GM23338 (cell line): ENCODE measurements around the gene SZT2. TPM values are rescaled to one million over a fixed set of nuclear protein-coding genes. Genes with fewer than 3 reads are reported as not detected.

Source experiments
- ATAC-seq: fragments of 200-7000 bp; cut with Tn5 transposase; 3 replicates; pipeline ENCODE4 v1.9.1; 2020
- DNase-seq: peaks from one replicate; pipeline ENCODE4 v3.0.0-alpha.2; 2015; ENCODE audit warnings: low spot score
- H2AFZ ChIP-seq: fragments of 200-600 bp; sonication (generic); 2 replicates; pipeline ENCODE4 v1.8.0; 2016; ENCODE audit warnings: antibody characterized with exemption, mild to moderate bottlenecking, moderate library complexity
- H3F3A ChIP-seq: fragments of 200-600 bp; sonication (generic); replicated peaks from 2 replicates; pipeline ENCODE4 v1.8.0; 2017; ENCODE audit warnings: antibody characterized with exemption, mixed run types, low read depth
- H3K27ac ChIP-seq: fragments of 200-600 bp; sonication (generic); 2 replicates; pipeline ENCODE4 v1.6.1; 2016; ENCODE audit warnings: low read depth
- H3K27me3 ChIP-seq: fragments of 200-600 bp; sonication (generic); 2 replicates; pipeline ENCODE4 v1.8.0; 2016; ENCODE audit warnings: mild to moderate bottlenecking, mixed run types, moderate library complexity; ENCODE audit not compliant: insufficient read depth
- H3K36me3 ChIP-seq: fragments of 200-600 bp; sonication (generic); 2 replicates; pipeline ENCODE4 v1.8.0; 2016; ENCODE audit warnings: mild to moderate bottlenecking; ENCODE audit not compliant: insufficient read depth
- H3K4me1 ChIP-seq: fragments of 200-600 bp; sonication (generic); 2 replicates; pipeline ENCODE4 v1.8.0; 2016; ENCODE audit warnings: mild to moderate bottlenecking, moderate library complexity; ENCODE audit not compliant: insufficient read depth
- H3K4me2 ChIP-seq: fragments of 200-600 bp; sonication (generic); 2 replicates; pipeline ENCODE4 v1.7.1; 2017; ENCODE audit warnings: mixed run types
- H3K4me3 ChIP-seq: fragments of 200-600 bp; sonication (generic); 2 replicates; pipeline ENCODE4 v1.6.1; 2016; ENCODE audit warnings: mixed run types
- H3K79me2 ChIP-seq: fragments of 200-600 bp; sonication (generic); replicated peaks from 2 replicates; pipeline ENCODE4 v1.8.0; 2017; ENCODE audit warnings: mild to moderate bottlenecking; ENCODE audit not compliant: insufficient read depth
- H3K9me2 ChIP-seq: fragments of 200-600 bp; sonication (generic); 2 replicates; pipeline ENCODE4 v1.8.0; 2017; ENCODE audit not compliant: insufficient read depth
- H4K20me1 ChIP-seq: fragments of 200-600 bp; sonication (generic); replicated peaks from 2 replicates; pipeline ENCODE4 v1.8.0; 2017; ENCODE audit warnings: mild to moderate bottlenecking; ENCODE audit not compliant: insufficient read depth
- H3K27ac Mint-ChIP-seq: 2 replicates; pipeline ENCODE4 v1.8.0; 2020; ENCODE audit warnings: inconsistent platforms, mild to moderate bottlenecking, moderate library complexity, mixed read lengths
- H3K27me3 Mint-ChIP-seq: 3 replicates; pipeline ENCODE4 v1.8.0; 2022; ENCODE audit warnings: low read depth, mild to moderate bottlenecking, moderate library complexity, mixed read lengths, inconsistent platforms; ENCODE audit not compliant: insufficient read depth, poor library complexity
- H3K36me3 Mint-ChIP-seq: 3 replicates; pipeline ENCODE4 v1.8.0; 2021; ENCODE audit warnings: low read depth, mild to moderate bottlenecking, inconsistent platforms, moderate library complexity, mixed read lengths
- H3K4me1 Mint-ChIP-seq: 3 replicates; pipeline ENCODE4 v1.8.0; 2020; ENCODE audit warnings: mild to moderate bottlenecking, inconsistent platforms, mixed read lengths
- H3K4me3 Mint-ChIP-seq: 3 replicates; pipeline ENCODE4 v1.8.0; 2021; ENCODE audit warnings: moderate library complexity, mild to moderate bottlenecking, inconsistent platforms, mixed read lengths
- H3K9me3 Mint-ChIP-seq: 3 replicates; pipeline ENCODE4 v1.8.0; 2020; ENCODE audit warnings: moderate library complexity, mild to moderate bottlenecking, inconsistent platforms, mixed read lengths
- JUNB ChIP-seq: IDR thresholded peaks from one replicate; pipeline ENCODE4 v1.6.1; 2016; ENCODE audit warnings: antibody characterized with exemption; ENCODE audit not compliant: unreplicated experiment
- POLR2AphosphoS5 ChIP-seq: IDR thresholded peaks from 2 replicates; pipeline ENCODE4 v1.6.1; 2016; ENCODE audit warnings: antibody characterized with exemption, low read depth
- STAT1 ChIP-seq: IDR thresholded peaks from one replicate; pipeline ENCODE4 v1.6.1; 2016; ENCODE audit warnings: antibody characterized with exemption; ENCODE audit not compliant: unreplicated experiment
- ZNF114 ChIP-seq: fragments of 250-450 bp; sonication (Bioruptor Pico); IDR thresholded peaks from 2 replicates; pipeline ENCODE4 v1.5.0; 2020; ENCODE audit warnings: mild to moderate bottlenecking, moderate library complexity
- polyA plus RNA-seq: library from polyadenylated mRNA; unstranded; fragments of >200 nt; fragmentation: Nextera tagmentation; extraction: Ambion mirVana; gene quantifications from 2 replicates; pipeline ENCODE4 v1.2.1, GENCODE V29; 2016
- total RNA-seq: library from RNA; depleted of rRNA; stranded (reverse); fragments of >200 nt; shearing (Covaris generic); gene quantifications from 2 replicates; pipeline ENCODE4 v1.2.3, GENCODE V29; 2014
- TF ChIP-seq, protein P1 (sequence below): fragments of 250-450 bp; sonication (Bioruptor Pico); IDR thresholded peaks from 2 replicates; pipeline ENCODE4 v1.5.0; 2020; ENCODE audit warnings: mild to moderate bottlenecking, moderate library complexity
- TF ChIP-seq, protein P2 (sequence below): IDR thresholded peaks from one replicate; pipeline ENCODE4 v1.6.1; 2018; ENCODE audit warnings: antibody characterized with exemption; ENCODE audit not compliant: unreplicated experiment

SZT2 gene
- total and polyA plus RNA-seq, 2 experiments from 2014 or later: 4.1 to 16.1 TPM

DNA sequence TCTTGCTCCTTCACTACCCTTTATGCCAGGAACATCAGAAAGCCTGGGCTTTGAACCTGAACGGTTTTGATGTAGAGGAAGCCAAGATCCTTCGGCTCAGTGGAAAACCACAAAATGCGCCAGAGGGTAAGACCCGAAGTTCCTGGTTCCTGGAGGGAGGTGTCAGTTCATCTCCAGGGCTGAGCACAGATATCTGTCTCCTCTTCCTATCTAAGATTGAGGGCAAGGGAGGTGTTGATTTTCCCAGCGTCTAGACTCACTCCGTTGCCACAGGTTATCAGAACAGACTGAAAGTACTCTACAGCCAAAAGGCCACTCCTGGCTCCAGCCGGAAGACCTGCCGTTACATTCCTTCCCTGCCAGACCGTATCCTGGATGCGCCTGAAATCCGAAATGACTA lies 30.0 kb upstream of the SZT2 start (continued):
- TF ChIP-seq JUNB (no peak), STAT1 (no peak)
- TF ChIP-seq, protein P1, sequence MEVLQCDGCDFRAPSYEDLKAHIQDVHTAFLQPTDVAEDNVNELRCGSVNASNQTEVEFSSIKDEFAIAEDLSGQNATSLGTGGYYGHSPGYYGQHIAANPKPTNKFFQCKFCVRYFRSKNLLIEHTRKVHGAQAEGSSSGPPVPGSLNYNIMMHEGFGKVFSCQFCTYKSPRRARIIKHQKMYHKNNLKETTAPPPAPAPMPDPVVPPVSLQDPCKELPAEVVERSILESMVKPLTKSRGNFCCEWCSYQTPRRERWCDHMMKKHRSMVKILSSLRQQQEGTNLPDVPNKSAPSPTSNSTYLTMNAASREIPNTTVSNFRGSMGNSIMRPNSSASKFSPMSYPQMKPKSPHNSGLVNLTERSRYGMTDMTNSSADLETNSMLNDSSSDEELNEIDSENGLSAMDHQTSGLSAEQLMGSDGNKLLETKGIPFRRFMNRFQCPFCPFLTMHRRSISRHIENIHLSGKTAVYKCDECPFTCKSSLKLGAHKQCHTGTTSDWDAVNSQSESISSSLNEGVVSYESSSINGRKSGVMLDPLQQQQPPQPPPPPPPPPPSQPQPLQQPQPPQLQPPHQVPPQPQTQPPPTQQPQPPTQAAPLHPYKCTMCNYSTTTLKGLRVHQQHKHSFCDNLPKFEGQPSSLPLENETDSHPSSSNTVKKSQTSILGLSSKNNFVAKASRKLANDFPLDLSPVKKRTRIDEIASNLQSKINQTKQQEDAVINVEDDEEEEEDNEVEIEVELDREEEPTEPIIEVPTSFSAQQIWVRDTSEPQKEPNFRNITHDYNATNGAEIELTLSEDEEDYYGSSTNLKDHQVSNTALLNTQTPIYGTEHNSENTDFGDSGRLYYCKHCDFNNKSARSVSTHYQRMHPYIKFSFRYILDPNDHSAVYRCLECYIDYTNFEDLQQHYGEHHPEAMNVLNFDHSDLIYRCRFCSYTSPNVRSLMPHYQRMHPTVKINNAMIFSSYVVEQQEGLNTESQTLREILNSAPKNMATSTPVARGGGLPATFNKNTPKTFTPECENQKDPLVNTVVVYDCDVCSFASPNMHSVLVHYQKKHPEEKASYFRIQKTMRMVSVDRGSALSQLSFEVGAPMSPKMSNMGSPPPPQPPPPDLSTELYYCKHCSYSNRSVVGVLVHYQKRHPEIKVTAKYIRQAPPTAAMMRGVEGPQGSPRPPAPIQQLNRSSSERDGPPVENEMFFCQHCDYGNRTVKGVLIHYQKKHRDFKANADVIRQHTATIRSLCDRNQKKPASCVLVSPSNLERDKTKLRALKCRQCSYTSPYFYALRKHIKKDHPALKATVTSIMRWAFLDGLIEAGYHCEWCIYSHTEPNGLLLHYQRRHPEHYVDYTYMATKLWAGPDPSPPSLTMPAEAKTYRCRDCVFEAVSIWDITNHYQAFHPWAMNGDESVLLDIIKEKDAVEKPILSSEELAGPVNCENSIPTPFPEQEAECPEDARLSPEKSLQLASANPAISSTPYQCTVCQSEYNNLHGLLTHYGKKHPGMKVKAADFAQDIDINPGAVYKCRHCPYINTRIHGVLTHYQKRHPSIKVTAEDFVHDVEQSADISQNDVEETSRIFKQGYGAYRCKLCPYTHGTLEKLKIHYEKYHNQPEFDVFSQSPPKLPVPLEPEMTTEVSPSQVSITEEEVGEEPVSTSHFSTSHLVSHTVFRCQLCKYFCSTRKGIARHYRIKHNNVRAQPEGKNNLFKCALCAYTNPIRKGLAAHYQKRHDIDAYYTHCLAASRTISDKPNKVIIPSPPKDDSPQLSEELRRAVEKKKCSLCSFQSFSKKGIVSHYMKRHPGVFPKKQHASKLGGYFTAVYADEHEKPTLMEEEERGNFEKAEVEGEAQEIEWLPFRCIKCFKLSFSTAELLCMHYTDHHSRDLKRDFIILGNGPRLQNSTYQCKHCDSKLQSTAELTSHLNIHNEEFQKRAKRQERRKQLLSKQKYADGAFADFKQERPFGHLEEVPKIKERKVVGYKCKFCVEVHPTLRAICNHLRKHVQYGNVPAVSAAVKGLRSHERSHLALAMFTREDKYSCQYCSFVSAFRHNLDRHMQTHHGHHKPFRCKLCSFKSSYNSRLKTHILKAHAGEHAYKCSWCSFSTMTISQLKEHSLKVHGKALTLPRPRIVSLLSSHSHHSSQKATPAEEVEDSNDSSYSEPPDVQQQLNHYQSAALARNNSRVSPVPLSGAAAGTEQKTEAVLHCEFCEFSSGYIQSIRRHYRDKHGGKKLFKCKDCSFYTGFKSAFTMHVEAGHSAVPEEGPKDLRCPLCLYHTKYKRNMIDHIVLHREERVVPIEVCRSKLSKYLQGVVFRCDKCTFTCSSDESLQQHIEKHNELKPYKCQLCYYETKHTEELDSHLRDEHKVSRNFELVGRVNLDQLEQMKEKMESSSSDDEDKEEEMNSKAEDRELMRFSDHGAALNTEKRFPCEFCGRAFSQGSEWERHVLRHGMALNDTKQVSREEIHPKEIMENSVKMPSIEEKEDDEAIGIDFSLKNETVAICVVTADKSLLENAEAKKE: no peak

DNA sequence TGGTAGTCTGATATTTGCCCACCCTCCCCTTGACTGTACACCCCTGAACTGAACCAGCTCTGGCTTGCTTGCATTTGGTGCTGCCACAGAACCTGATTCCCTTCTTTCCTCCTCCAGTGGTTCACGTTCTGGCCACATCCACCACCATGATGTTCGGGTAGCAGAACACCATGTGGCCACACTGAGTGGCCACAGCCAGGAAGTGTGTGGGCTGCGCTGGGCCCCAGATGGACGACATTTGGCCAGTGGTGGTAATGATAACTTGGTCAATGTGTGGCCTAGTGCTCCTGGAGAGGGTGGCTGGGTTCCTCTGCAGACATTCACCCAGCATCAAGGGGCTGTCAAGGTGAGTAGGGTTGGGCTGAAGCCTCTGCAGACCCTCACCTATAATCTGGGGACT lies 29.1 kb upstream of the SZT2 start:
- Histone ChIP-seq H4K20me1 (peaks cover 30% of the 10 kb centered on the region), H3K4me2 (peak overlapping the region; percentile 92), H2AFZ (no peak overlapping the region), H3K9me2 (no peaks in the 10 kb centered on the region), H3K27me3 (no peaks in the 10 kb centered on the region), H3K79me2 (peaks cover 37% of the 10 kb centered on the region), H3F3A (peaks cover 30% of the 10 kb centered on the region), H3K4me1 (peaks cover 19% of the 10 kb centered on the region), H3K27ac (no peak overlapping the region), H3K36me3 (peaks cover 34% of the 10 kb centered on the region), H3K4me3 (peak overlapping the region; percentile 91)
- DNase-seq (no peak), ATAC-seq (no peak)
- H3K27ac Mint-ChIP-seq: no peak overlapping the region
- H3K36me3 Mint-ChIP-seq: peaks cover 59% of the 10 kb centered on the region
- H3K4me3 Mint-ChIP-seq: peak overlapping the region; percentile 95
- H3K9me3 Mint-ChIP-seq: no peaks in the 10 kb centered on the region; the same call in 2 of the 3 replicates
- peaks cover 33% of the 10 kb centered on the region for H3K4me1 Mint-ChIP-seq
- peaks cover 17% of the 10 kb centered on the region for H3K27me3 Mint-ChIP-seq
- no peak for TF ChIP-seq POLR2AphosphoS5
- no peak for TF ChIP-seq JUNB
- TF ChIP-seq ZNF114 (CRISPR knock-in tag): no peak
- TF ChIP-seq STAT1: no peak
- TF ChIP-seq, protein P2, sequence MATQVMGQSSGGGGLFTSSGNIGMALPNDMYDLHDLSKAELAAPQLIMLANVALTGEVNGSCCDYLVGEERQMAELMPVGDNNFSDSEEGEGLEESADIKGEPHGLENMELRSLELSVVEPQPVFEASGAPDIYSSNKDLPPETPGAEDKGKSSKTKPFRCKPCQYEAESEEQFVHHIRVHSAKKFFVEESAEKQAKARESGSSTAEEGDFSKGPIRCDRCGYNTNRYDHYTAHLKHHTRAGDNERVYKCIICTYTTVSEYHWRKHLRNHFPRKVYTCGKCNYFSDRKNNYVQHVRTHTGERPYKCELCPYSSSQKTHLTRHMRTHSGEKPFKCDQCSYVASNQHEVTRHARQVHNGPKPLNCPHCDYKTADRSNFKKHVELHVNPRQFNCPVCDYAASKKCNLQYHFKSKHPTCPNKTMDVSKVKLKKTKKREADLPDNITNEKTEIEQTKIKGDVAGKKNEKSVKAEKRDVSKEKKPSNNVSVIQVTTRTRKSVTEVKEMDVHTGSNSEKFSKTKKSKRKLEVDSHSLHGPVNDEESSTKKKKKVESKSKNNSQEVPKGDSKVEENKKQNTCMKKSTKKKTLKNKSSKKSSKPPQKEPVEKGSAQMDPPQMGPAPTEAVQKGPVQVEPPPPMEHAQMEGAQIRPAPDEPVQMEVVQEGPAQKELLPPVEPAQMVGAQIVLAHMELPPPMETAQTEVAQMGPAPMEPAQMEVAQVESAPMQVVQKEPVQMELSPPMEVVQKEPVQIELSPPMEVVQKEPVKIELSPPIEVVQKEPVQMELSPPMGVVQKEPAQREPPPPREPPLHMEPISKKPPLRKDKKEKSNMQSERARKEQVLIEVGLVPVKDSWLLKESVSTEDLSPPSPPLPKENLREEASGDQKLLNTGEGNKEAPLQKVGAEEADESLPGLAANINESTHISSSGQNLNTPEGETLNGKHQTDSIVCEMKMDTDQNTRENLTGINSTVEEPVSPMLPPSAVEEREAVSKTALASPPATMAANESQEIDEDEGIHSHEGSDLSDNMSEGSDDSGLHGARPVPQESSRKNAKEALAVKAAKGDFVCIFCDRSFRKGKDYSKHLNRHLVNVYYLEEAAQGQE: no peak
- TF ChIP-seq, protein P1: no peak
